Ishikawa (cell line): ENCODE results near the gene TMEM219.

Experiments
- CEBPB ChIP-seq: IDR thresholded peaks from 2 replicates; pipeline ENCODE4 v1.6.1; 2012
- CREB1 ChIP-seq: IDR thresholded peaks from 2 replicates; pipeline ENCODE4 v1.6.1; 2012; ENCODE audit warnings: low read depth
- EGR1 ChIP-seq: IDR thresholded peaks from 2 replicates; pipeline ENCODE4 v1.6.1; 2012
- EP300 ChIP-seq: IDR thresholded peaks from 2 replicates; pipeline ENCODE4 v1.6.1; 2012; ENCODE audit warnings: borderline replicate concordance
- FOXM1 ChIP-seq: IDR thresholded peaks from 2 replicates; pipeline ENCODE4 v1.6.1; 2012; ENCODE audit warnings: low read depth, borderline replicate concordance
- RAD21 ChIP-seq: IDR thresholded peaks from 2 replicates; pipeline ENCODE4 v1.6.1; 2012; ENCODE audit warnings: low read depth
- TAF1 ChIP-seq: IDR thresholded peaks from 2 replicates; pipeline ENCODE4 v1.6.1; 2012; ENCODE audit warnings: low read depth, mild to moderate bottlenecking
- TCF12 ChIP-seq: IDR thresholded peaks from 2 replicates; pipeline ENCODE4 v1.6.1; 2012; ENCODE audit warnings: low read depth
- TEAD4 ChIP-seq: IDR thresholded peaks from 2 replicates; pipeline ENCODE4 v1.6.1; 2012
- YY1 ChIP-seq: IDR thresholded peaks from 2 replicates; pipeline ENCODE4 v1.6.1; 2012; ENCODE audit warnings: low read depth
- ZBTB7A ChIP-seq: IDR thresholded peaks from 2 replicates; pipeline ENCODE4 v1.6.1; 2012; ENCODE audit warnings: low read depth
- TF ChIP-seq, protein P1 (sequence below): IDR thresholded peaks from 2 replicates; pipeline ENCODE4 v1.6.1; 2012
- TF ChIP-seq, protein P2 (sequence below): IDR thresholded peaks from 2 replicates; pipeline ENCODE4 v1.6.1; 2012

TMEM219 gene

DNA sequence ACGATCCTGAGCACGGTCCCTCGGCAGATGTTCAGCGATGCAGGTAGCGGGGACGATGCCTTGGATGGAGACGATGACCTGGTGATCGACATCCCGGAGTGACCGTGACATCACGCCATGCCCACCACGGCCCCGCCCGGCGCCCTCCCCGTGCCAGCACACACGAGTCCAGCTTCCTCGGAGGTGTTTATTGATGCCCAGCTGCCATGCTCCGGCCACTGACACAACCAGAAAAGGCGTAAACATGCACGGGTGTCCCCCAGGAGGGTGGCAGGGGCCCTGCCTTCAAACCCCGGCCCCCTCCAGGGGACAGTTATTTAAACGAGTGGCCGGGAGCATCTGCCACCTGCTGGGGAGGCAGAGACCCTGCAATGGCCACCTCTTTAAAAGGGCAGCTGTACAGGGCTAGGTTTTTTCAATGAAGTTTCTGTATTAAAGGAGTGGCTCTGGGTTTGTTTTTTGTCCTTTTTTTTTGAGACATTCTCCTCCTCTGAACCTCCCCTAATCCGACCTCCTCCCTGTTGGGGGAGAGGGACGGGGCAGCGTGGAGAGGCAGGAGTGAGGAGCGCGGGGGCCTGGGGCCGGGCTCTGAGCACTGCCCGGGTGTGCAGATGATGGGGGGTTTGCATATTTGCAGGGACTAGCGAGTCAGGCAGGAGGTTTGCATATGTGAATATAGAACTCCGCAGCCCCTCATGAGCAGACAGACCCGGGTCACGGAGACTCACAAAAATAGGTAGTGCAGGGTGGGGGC is 43.6 kb downstream of the TMEM219 start:
- TF ChIP-seq YY1, result 0 out of 2 replicates have a peak, but pooled peaks have one; percentile 34
- TF ChIP-seq TEAD4, result no peak

DNA sequence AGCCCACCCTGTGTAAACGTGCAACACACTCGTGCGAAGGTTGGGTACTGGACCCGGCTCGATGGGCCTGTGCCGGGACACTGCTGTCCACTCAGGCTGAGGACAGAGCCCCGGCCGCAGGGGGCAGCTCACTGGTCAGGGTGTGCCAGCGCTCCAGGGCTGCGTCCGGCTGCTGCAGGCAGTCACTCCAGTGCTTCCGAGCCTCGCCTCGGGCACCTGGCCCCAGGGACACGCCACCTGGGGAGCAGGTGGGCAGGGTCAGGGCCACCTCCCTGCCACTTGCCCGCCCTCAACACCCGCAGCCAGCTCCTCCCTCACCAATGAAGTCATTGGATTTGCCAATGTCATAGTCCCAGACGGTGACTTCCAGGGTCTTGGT is 44.2 kb downstream of the TMEM219 start:
- TF ChIP-seq FOXM1 (no peak), CREB1 (no peak), TAF1 (no peak), YY1 (no peak), EGR1 (no peak)
- TF ChIP-seq, protein P1, sequence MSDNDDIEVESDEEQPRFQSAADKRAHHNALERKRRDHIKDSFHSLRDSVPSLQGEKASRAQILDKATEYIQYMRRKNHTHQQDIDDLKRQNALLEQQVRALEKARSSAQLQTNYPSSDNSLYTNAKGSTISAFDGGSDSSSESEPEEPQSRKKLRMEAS, result no peak
- TF ChIP-seq, protein P2, sequence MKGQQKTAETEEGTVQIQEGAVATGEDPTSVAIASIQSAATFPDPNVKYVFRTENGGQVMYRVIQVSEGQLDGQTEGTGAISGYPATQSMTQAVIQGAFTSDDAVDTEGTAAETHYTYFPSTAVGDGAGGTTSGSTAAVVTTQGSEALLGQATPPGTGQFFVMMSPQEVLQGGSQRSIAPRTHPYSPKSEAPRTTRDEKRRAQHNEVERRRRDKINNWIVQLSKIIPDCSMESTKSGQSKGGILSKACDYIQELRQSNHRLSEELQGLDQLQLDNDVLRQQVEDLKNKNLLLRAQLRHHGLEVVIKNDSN, result no peak

DNA sequence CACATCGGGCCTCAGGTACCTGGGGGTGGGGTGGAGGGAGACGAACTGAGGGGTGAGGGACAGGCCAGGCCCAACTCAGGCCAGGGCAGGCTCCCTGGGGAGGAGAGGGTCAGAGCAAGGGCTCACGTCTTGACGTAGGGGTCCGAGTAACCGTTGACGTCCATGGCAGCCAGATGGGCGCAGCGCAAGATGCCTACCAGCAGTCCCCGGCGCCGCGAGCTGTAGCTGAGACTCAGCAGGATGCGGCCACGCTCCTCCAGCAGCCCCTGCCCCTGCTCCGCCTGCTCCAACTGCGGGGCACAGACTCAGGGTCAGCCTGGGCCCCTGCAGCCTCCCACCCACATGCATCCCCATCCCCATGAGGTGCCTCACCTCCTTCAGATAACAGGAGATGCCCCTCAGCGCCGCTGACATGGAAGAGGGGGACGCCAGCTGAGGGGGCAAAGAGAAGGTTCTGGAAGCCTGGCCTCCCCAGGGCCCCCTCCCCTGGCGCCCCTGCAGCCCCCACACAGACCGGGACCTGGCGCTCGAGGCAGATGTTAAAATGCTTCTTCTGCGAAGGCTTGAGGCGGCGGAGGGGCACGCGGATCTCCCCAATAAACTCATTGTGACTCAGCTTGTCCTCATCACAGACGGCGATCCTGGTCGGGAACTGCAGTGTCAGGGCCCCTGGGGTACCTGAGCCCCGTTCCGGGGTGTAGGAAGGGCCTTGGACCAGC is 44.9 kb downstream of the TMEM219 start:
- no peak for TF ChIP-seq YY1
- no peak for TF ChIP-seq TEAD4

DNA sequence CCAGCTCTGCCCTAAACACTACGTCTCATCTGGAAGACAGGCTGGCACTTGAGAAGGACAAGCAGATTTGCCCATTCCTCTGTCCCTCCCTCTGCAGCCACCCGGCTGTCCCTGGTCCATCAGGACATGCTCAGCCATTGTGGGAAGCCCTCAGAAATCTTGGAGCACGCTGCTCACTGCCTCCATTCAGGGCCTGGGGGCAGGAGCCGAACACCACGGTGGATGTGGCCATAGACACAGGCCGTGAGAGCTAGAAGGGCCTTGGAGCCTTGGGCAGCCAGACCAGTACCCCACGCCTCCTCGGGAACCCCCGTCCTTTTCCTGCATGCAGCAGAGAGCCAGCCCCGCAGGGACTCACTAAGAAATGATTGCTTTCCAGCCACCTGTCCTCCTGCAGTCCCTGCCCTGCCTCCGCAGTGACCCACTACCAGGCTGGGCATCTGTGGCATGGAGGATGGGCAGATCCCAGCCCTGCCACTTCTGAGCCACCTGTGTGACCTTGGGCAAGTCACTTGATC is 45.6 kb downstream of the TMEM219 start:
- TF ChIP-seq CREB1 (no peak), CEBPB (no peak), EP300 (no peak), FOXM1 (no peak), ZBTB7A (no peak), TCF12 (no peak), RAD21 (no peak), YY1 (no peak), EGR1 (no peak), TAF1 (no peak)
- TF ChIP-seq, protein P2, result no peak
- TF ChIP-seq, protein P1, result no peak

DNA sequence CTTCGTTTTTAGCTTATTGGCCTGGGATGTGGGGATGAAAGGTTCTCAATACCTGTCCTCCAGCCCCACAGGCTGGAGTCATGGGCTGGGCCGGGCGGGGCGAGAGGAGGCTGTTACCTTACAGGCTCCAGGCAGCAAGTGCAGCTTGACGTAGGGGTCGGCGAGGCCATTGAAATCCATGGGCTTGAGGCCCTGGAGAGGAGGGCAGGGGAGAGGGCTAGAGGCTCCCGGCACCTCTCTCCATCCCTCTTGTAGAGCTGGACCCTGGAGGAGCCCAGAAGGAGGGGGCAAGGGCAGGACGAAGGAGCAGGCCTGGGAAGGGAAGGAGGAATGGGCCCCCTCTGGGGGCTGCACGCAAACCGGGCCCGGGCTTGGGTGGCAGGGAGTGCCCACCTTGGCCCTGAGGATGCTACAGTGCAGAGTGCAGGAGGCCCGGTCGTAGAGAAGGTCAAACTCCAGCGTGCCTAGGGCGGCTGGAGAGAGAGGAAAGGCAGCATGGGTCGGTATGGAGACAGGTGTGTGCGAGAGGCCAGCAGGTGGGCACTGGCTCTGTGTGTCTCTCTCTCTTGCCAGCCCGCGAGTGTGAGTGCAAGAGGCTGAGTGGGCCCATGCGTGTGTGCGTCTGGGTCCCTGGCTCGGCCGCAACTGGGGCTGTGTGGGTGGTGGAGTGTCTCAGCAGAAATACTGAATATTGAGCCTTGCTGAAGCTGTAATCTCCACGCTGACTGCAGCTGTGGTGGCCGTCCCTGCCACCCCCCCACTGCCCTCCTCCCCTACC is 47.4 kb downstream of the TMEM219 start:
- TF ChIP-seq TAF1 (no peak), ZBTB7A (0 out of 2 replicates have a peak, but pooled peaks have one; percentile 11)

DNA sequence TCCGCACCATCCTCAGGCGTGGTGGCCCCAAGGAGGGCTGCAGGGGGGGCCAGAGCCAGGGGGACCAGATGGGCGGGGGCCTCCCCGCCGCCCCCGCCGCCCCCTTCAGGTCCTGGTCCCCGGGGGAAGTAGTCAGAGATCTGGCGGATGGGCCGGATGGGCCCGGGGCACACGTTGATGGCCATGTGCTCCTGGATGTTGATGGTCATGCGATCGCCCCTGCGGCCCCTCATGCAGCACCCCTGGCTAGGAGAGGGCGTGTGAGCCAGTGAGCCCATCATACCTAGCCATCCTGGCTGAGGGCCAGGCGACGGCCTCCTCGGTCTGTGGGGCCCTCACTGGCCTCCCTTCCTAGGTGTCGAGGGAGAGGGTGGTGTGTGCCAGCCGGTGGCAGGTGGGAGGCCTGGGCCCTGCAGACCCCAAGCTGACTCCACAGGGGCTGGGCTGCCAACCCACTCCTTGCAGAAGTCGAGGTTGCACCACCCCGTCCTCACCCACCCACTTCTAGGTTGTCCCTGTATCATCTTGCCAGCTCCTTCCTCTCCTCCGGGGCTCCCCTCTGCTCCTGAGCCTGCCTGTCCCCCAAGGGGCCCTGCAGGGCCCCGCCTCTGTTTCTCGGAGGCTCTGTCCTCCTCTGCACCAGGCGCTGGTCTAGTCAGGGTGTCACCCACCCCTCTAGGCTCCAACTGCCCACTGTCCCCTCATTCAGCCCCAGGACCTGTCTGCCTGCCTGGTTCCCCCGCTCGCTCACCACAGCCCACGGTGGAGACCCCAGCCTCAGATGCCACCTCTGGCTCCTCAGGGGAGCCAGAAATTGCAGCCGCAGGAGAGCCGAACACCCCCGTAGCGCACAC is 48.3 kb downstream of the TMEM219 start:
- TF ChIP-seq TEAD4, result no peak
- TF ChIP-seq ZBTB7A, result peak; percentile 67

DNA sequence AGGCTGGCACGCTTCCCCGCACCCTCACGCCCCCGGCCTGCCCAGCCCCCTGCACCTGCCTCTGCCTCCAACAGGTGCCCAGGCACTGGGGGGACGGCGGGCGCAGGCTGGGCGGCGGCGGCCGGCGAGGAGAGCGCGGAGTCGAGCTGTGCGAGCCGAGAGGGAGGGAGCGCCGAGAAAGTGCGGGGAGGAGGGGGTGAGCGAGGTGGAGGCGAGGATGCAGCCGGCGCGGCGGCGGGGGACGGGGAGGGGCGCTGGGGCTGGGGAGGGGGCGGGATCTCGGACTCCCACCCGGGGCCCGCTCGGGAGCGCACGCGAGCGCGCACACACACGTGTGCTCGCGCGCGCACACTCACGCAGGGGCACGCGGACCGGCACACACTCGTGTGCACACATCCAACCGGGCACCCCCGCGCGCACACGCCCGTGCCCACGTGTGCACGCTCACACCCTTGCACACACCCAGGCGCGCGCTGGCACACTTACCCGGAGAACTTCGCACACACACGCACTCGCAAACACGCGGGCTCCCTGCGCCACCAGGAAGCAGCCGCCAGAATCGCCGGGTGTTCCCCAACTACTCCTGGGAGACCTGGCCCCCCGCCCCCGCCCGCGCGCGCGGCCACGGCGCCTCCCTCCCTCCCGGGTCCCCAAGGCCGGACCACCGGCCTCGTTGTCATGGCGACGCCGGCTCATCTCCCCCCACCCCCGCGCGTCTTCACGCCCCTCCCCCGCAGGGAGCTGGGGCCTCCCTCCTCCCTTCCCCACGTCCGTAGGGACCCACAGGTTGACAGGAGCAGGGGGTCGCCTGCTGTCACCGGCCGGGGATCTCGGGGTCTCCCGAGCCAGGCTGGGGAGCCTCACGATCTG is 49.2 kb downstream of the TMEM219 start, which contains the start of gene DOC2A:
DOC2A (minus strand) TSS at position 184 of the 870 bp plus-strand sequence. CDS start 805 bp downstream, outside the sequence.
- TF ChIP-seq, protein P1, result peak; percentile 79
- TF ChIP-seq, protein P2, result no peak
